PFSK-1 (cell line): ENCODE results near the gene PATE2.

Experiments
- FOXP2 ChIP-seq: optimal IDR thresholded peaks from 2 replicates; pipeline ENCODE3; 2011; ENCODE audit warnings: borderline replicate concordance, control low read depth, inconsistent platforms; ENCODE audit not compliant: insufficient read depth; ENCODE audit errors: extremely low read length, extremely low read depth
- POLR2AphosphoS5 ChIP-seq: IDR thresholded peaks from 2 replicates; pipeline ENCODE4 v1.6.1; 2012; ENCODE audit warnings: low read depth, mild to moderate bottlenecking, control low read depth, low read length, moderate library complexity
- REST ChIP-seq, 2 experiments: IDR thresholded peaks; 2 replicates each; pipeline versions ENCODE4 v1.6.1 to v1.8.0; 2011 to 2012; ENCODE audit warnings: low read depth in 2 of 2, low read length in 2 of 2, control low read depth in 1 of 2, inconsistent platforms in 1 of 2, mild to moderate bottlenecking in 1 of 2, moderate library complexity in 1 of 2; ENCODE audit not compliant: insufficient read depth in 1 of 2
- SIN3A ChIP-seq: IDR thresholded peaks from 2 replicates; pipeline ENCODE4 v1.6.1; 2012; ENCODE audit warnings: mild to moderate bottlenecking, low read length, moderate library complexity, borderline replicate concordance; ENCODE audit not compliant: insufficient read depth

- TF ChIP-seq SIN3A (no peak), POLR2AphosphoS5 (no peak), REST (IDR thresholded peaks at IDR 0.05; ENCODE audit: insufficient read depth in 1 of 2, low read depth in 2 of 2, low read length in 2 of 2) (no peak), FOXP2 (no peak)
Observed at GRCh38 chr11:125745979-125746378, 32.6 kb downstream of the PATE2 start, which contains the start of gene PATE1.
